Measurements from ENCODE around the gene APOE.
"Not testable (repeated sequence)": the region's sequence is repeated elsewhere in the genome, so short reads cannot be mapped to it uniquely, and the experiment has no call there.

The APOE gene

GRCh38 chr19:44883922-44884321, 21.7 kb upstream of the APOE start:
- no peak for DNase-seq (ENCODE audit: extremely low spot score)
- POLR2A ChIA-PET = interaction anchor here (1.7 kb wide), 1 partner anchor 38 kb away, joined by 3 read pairs; the partner anchor contains the start of gene NECTIN2
- no peak for TF ChIP-seq ELF4 (IDR thresholded peaks at IDR 0.05)
- no peak for TF ChIP-seq CTBP1 (IDR thresholded peaks at IDR 0.05; ENCODE audit: borderline replicate concordance)
- no peak for TF ChIP-seq SP1 (IDR thresholded peaks at IDR 0.05)
- TF ChIP-seq HDGF (IDR thresholded peaks at IDR 0.05; ENCODE audit: borderline replicate concordance) = no peak
- no peak for TF ChIP-seq FOXA1 (IDR thresholded peaks at IDR 0.05)
- TF ChIP-seq SUZ12 (IDR thresholded peaks at IDR 0.05) = no peak
- no peak for TF ChIP-seq LEF1 (IDR thresholded peaks at IDR 0.05; ENCODE audit: borderline replicate concordance)
- TF ChIP-seq TARDBP (IDR thresholded peaks at IDR 0.05) = no peak
- TF ChIP-seq L3MBTL2 (conservative IDR thresholded peaks at IDR 0.05) = no peak
- no peak for TF ChIP-seq NFRKB (IDR thresholded peaks at IDR 0.05)
- no peak for TF ChIP-seq PKNOX1 (IDR thresholded peaks at IDR 0.05)
- TF ChIP-seq ARNT (IDR thresholded peaks at IDR 0.05) = no peak
- TF ChIP-seq ZNF384 (IDR thresholded peaks at IDR 0.05) = no peak
- no peak for TF ChIP-seq BHLHE40 (IDR thresholded peaks at IDR 0.05; ENCODE audit: borderline replicate concordance)
- no peak for TF ChIP-seq FOXK2 (IDR thresholded peaks at IDR 0.05)
- no peak for TF ChIP-seq FOXM1 (IDR thresholded peaks at IDR 0.05; ENCODE audit: borderline replicate concordance)
- CTCF ChIA-PET = no interaction called here

GRCh38 chr19:44884566-44884965, 21.0 kb upstream of the APOE start:
- CTCF ChIA-PET = no interaction called here
- TF ChIP-seq FOXA1 (IDR thresholded peaks at IDR 0.05) (no peak), SP1 (IDR thresholded peaks at IDR 0.05) (no peak), LEF1 (IDR thresholded peaks at IDR 0.05; ENCODE audit: borderline replicate concordance) (no peak), NFRKB (IDR thresholded peaks at IDR 0.05) (no peak), CTBP1 (IDR thresholded peaks at IDR 0.05; ENCODE audit: borderline replicate concordance) (no peak), FOXM1 (IDR thresholded peaks at IDR 0.05; ENCODE audit: borderline replicate concordance) (no peak), HDGF (IDR thresholded peaks at IDR 0.05; ENCODE audit: borderline replicate concordance) (no peak), L3MBTL2 (conservative IDR thresholded peaks at IDR 0.05) (no peak), BHLHE40 (IDR thresholded peaks at IDR 0.05; ENCODE audit: borderline replicate concordance) (no peak), TARDBP (IDR thresholded peaks at IDR 0.05) (no peak), SUZ12 (IDR thresholded peaks at IDR 0.05) (no peak), PKNOX1 (IDR thresholded peaks at IDR 0.05) (no peak), ZNF384 (IDR thresholded peaks at IDR 0.05) (no peak), ARNT (IDR thresholded peaks at IDR 0.05) (no peak), ELF4 (IDR thresholded peaks at IDR 0.05) (no peak), FOXK2 (IDR thresholded peaks at IDR 0.05) (no peak)
- POLR2A ChIA-PET = interaction anchor here (1.7 kb wide), 1 partner anchor 39 kb away, joined by 3 read pairs; the partner anchor contains the start of gene NECTIN2
- DNase-seq (ENCODE audit: extremely low spot score) = no peak

- DNase-seq (ENCODE audit: extremely low spot score) = no peak
- TF ChIP-seq L3MBTL2 (conservative IDR thresholded peaks at IDR 0.05) (no peak), FOXM1 (IDR thresholded peaks at IDR 0.05; ENCODE audit: borderline replicate concordance) (no peak), ARNT (IDR thresholded peaks at IDR 0.05) (no peak), PKNOX1 (IDR thresholded peaks at IDR 0.05) (no peak), ELF4 (IDR thresholded peaks at IDR 0.05) (no peak), CTBP1 (IDR thresholded peaks at IDR 0.05; ENCODE audit: borderline replicate concordance) (no peak), SP1 (IDR thresholded peaks at IDR 0.05) (no peak), NFRKB (IDR thresholded peaks at IDR 0.05) (no peak), FOXA1 (IDR thresholded peaks at IDR 0.05) (no peak), HDGF (IDR thresholded peaks at IDR 0.05; ENCODE audit: borderline replicate concordance) (no peak), TARDBP (IDR thresholded peaks at IDR 0.05) (no peak), ZNF384 (IDR thresholded peaks at IDR 0.05) (no peak), LEF1 (IDR thresholded peaks at IDR 0.05; ENCODE audit: borderline replicate concordance) (no peak), FOXK2 (IDR thresholded peaks at IDR 0.05) (no peak)
- CTCF ChIA-PET = no interaction called here
- POLR2A ChIA-PET = no interaction called here
These were observed 19.5 kb upstream of the APOE start for GRCh38 chr19:44886141-44886540.

- CTCF ChIA-PET = no interaction called here
- no peak for DNase-seq (ENCODE audit: extremely low spot score)
- POLR2A ChIA-PET = interaction anchor here (0.7 kb wide), 1 partner anchor 11 kb away, joined by 4 read pairs; no protein-coding TSS in a partner anchor
- TF ChIP-seq LEF1 (IDR thresholded peaks at IDR 0.05; ENCODE audit: borderline replicate concordance) (no peak), BHLHE40 (IDR thresholded peaks at IDR 0.05; ENCODE audit: borderline replicate concordance) (no peak), CTBP1 (IDR thresholded peaks at IDR 0.05; ENCODE audit: borderline replicate concordance) (no peak), L3MBTL2 (conservative IDR thresholded peaks at IDR 0.05) (no peak), PKNOX1 (IDR thresholded peaks at IDR 0.05) (no peak), ARNT (IDR thresholded peaks at IDR 0.05) (no peak), SP1 (IDR thresholded peaks at IDR 0.05) (no peak), TARDBP (IDR thresholded peaks at IDR 0.05) (no peak), FOXK2 (IDR thresholded peaks at IDR 0.05) (no peak), HDGF (IDR thresholded peaks at IDR 0.05; ENCODE audit: borderline replicate concordance) (no peak), ELF4 (IDR thresholded peaks at IDR 0.05) (no peak), FOXM1 (IDR thresholded peaks at IDR 0.05; ENCODE audit: borderline replicate concordance) (no peak)
These were observed 17.9 kb upstream of the APOE start for GRCh38 chr19:44887648-44888047.

- DNase-seq (ENCODE audit: extremely low spot score); CTCF ChIA-PET: not testable (repeated sequence)
- POLR2A ChIA-PET = interaction anchor here (0.7 kb wide), 1 partner anchor 12 kb away, joined by 4 read pairs; no protein-coding TSS in a partner anchor
These were observed 17.3 kb upstream of the APOE start for GRCh38 chr19:44888335-44888734.
